PC-3 (cell line): ENCODE results near the gene CSMD2. TPM values are rescaled to one million over a fixed set of nuclear protein-coding genes. Genes with fewer than 3 reads are reported as not detected.

Experiments used
- ATAC-seq: fragments of 200-7000 bp; cut with Tn5 transposase; 2 replicates; pipeline ENCODE4 v1.9.1; 2020; ENCODE audit warnings: mild to moderate bottlenecking, moderate library complexity
- BruUV-seq: library from RNA; stranded (reverse); fragments of 400-500 nt; replicated peaks from 2 replicates; lab custom pipeline; 2021; lab: Mats Ljungman, UMichigan
- CTCF ChIA-PET: fragments of 300-600 bp; sonication (Branson Sonifier 250); formaldehyde crosslinking; loops from one replicate; lab custom pipeline; 2022; ENCODE audit warnings: antibody characterized with exemption; lab: Charles Lee
- POLR2A ChIA-PET: fragments of 300-600 bp; sonication (Branson Sonifier 250); formaldehyde crosslinking; loops from one replicate; lab custom pipeline; 2022; ENCODE audit warnings: antibody characterized with exemption; ENCODE audit not compliant: unreplicated experiment; lab: Charles Lee
- DNase-seq: peaks from one replicate; pipeline ENCODE4 v3.0.0-alpha.2; 2015
- H2AFZ ChIP-seq: fragments of 300-600 bp; sonication (generic); 2 replicates; pipeline ENCODE4 v1.6.0; 2016; ENCODE audit warnings: antibody characterized with exemption, low read length
- H3F3A ChIP-seq: fragments of 300-600 bp; sonication (generic); one replicate; pipeline ENCODE4 v1.6.0; 2017; ENCODE audit warnings: antibody characterized with exemption, low read length, control low read depth, mild to moderate bottlenecking; ENCODE audit not compliant: unreplicated experiment
- H3K27ac ChIP-seq: fragments of 300-600 bp; sonication (generic); 2 replicates; pipeline ENCODE4 v1.5.1; 2016; ENCODE audit warnings: mild to moderate bottlenecking, low read length
- H3K27me3 ChIP-seq: fragments of 300-600 bp; sonication (generic); 2 replicates; pipeline ENCODE4 v1.6.1; 2016; ENCODE audit warnings: low read length, mixed read lengths
- H3K36me3 ChIP-seq: fragments of 300-600 bp; sonication (generic); 2 replicates; pipeline ENCODE4 v1.6.1; 2016; ENCODE audit warnings: low read depth, mixed run types, low read length, mixed read lengths
- H3K4me1 ChIP-seq: fragments of 300-600 bp; sonication (generic); 2 replicates; pipeline ENCODE4 v1.5.1; 2016; ENCODE audit warnings: low read length; ENCODE audit not compliant: insufficient read depth
- H3K4me2 ChIP-seq: fragments of 300-600 bp; sonication (generic); 2 replicates; pipeline ENCODE4 v1.6.0; 2016; ENCODE audit warnings: low read length
- H3K4me3 ChIP-seq: fragments of 300-600 bp; sonication (generic); 2 replicates; pipeline ENCODE4 v1.5.1; 2016; ENCODE audit warnings: mild to moderate bottlenecking, low read length, mixed read lengths
- H3K79me2 ChIP-seq: fragments of 300-600 bp; sonication (generic); 2 replicates; pipeline ENCODE4 v1.6.1; 2017; ENCODE audit warnings: low read length, mixed read lengths
- H3K9ac ChIP-seq: fragments of 300-600 bp; sonication (generic); 2 replicates; pipeline ENCODE4 v1.6.0; 2016; ENCODE audit warnings: mild to moderate bottlenecking, low read length
- H3K9me2 ChIP-seq: fragments of 300-600 bp; sonication (generic); replicated peaks from 2 replicates; pipeline ENCODE4 v1.6.1; 2016; ENCODE audit warnings: mixed run types, low read length, mixed read lengths
- H3K9me3 ChIP-seq: fragments of 300-600 bp; sonication (generic); 2 replicates; pipeline ENCODE4 v1.6.1; 2016; ENCODE audit warnings: low read length, mixed read lengths
- H4K20me1 ChIP-seq: fragments of 300-600 bp; sonication (generic); 2 replicates; pipeline ENCODE4 v1.6.1; 2016; ENCODE audit warnings: low read length, mixed read lengths
- EZH2 ChIP-seq: fragments of 300-600 bp; sonication (generic); IDR thresholded peaks from one replicate; pipeline ENCODE4 v1.6.1; 2017; ENCODE audit warnings: antibody characterized with exemption, mild to moderate bottlenecking, low read length; ENCODE audit not compliant: unreplicated experiment
- EZH2phosphoT487 ChIP-seq: fragments of 300-600 bp; sonication (generic); IDR thresholded peaks from 2 replicates; pipeline ENCODE4 v1.6.1; 2018; ENCODE audit warnings: mild to moderate bottlenecking, antibody characterized with exemption, low read length, borderline replicate concordance
- intact Hi-C: fragments of 100-400 bp; cut with micrococcal nuclease; formaldehyde crosslinking; loops from 2 replicates; pipeline ENCODE4 v1.9.0; 2023
- total RNA-seq: library from RNA; depleted of rRNA; stranded (reverse); fragments of >200 nt; gene quantifications from 2 replicates; pipeline ENCODE4 v1.2.3, GENCODE V29; 2014
- TF ChIP-seq, protein P1 (sequence below): fragments of 300-600 bp; sonication (generic); conservative IDR thresholded peaks from 2 replicates; pipeline ENCODE4 v1.5.1; 2017; ENCODE audit warnings: antibody characterized with exemption, low read depth, mild to moderate bottlenecking, low read length

Gene CSMD2
- total RNA-seq, 1 experiment from 2014 or later = not detected

DNA sequence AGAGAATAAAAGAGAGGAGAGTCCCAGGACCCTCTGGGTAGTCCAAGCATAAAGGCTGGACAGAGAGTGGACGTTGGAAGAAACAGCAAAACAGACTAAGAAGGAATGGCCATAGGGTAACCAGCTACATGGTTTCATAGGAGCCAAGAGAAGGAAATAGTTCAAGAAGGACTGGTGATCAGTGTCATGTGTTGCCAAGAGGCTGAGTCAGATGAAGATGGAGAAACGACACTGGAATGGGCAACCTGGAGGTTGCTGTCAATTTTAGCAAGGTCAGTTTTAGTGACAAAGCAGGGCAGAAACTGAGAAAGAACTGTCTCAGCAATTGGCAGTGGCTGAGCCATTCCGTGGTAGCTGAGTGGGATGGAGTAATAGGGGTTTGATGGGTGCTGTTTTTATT, 259.8 kb downstream of the CSMD2 start:
- no peak for ATAC-seq
- H3K4me2 ChIP-seq = no peak overlapping the region
- no peak overlapping the region for H3K9ac ChIP-seq
- no peaks in the 10 kb centered on the region for H3F3A ChIP-seq
- no peaks in the 10 kb centered on the region for H3K9me2 ChIP-seq
- BruUV-seq = no TSS peak
- intact Hi-C loops = no loop called here
- no peaks in the 10 kb centered on the region for H3K4me1 ChIP-seq
- no peaks in the 10 kb centered on the region for H3K36me3 ChIP-seq
- H3K4me3 ChIP-seq = no peak overlapping the region
- H4K20me1 ChIP-seq = no peaks in the 10 kb centered on the region
- no peak for TF ChIP-seq EZH2phosphoT487
- TF ChIP-seq, protein P1, sequence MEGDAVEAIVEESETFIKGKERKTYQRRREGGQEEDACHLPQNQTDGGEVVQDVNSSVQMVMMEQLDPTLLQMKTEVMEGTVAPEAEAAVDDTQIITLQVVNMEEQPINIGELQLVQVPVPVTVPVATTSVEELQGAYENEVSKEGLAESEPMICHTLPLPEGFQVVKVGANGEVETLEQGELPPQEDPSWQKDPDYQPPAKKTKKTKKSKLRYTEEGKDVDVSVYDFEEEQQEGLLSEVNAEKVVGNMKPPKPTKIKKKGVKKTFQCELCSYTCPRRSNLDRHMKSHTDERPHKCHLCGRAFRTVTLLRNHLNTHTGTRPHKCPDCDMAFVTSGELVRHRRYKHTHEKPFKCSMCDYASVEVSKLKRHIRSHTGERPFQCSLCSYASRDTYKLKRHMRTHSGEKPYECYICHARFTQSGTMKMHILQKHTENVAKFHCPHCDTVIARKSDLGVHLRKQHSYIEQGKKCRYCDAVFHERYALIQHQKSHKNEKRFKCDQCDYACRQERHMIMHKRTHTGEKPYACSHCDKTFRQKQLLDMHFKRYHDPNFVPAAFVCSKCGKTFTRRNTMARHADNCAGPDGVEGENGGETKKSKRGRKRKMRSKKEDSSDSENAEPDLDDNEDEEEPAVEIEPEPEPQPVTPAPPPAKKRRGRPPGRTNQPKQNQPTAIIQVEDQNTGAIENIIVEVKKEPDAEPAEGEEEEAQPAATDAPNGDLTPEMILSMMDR = no peak
- no peak for TF ChIP-seq EZH2
- no peak for DNase-seq
- H2AFZ ChIP-seq = no peak overlapping the region
- ChIA-PET POLR2A (no interaction called here), CTCF (no interaction called here)
- no peaks in the 10 kb centered on the region for H3K27me3 ChIP-seq
- no peak overlapping the region for H3K27ac ChIP-seq
- no peaks in the 10 kb centered on the region for H3K9me3 ChIP-seq
- H3K79me2 ChIP-seq = no peaks in the 10 kb centered on the region

DNA sequence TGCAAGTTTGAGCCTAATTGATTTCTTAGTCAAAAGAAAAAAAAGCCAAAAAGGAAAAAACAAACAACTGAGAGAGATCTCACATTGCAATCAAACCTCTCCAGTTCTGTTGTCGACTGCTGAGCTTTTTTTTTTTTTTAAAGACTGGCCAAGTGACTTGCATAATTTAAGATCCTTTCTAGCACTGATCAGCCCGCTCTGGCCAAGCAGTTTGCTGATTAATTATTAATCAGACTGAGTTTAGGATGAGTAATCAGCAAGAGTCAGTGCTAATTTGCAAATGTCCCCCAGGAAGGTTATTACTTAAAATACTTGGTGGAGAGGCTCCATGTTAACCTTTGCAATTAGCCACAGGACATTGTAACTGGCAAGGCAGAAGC, 261.8 kb downstream of the CSMD2 start:
- no peak for DNase-seq
- no peak overlapping the region for H3K4me2 ChIP-seq
- TF ChIP-seq EZH2 = no peak
- TF ChIP-seq, protein P1 = no peak
- TF ChIP-seq EZH2phosphoT487 = no peak

DNA sequence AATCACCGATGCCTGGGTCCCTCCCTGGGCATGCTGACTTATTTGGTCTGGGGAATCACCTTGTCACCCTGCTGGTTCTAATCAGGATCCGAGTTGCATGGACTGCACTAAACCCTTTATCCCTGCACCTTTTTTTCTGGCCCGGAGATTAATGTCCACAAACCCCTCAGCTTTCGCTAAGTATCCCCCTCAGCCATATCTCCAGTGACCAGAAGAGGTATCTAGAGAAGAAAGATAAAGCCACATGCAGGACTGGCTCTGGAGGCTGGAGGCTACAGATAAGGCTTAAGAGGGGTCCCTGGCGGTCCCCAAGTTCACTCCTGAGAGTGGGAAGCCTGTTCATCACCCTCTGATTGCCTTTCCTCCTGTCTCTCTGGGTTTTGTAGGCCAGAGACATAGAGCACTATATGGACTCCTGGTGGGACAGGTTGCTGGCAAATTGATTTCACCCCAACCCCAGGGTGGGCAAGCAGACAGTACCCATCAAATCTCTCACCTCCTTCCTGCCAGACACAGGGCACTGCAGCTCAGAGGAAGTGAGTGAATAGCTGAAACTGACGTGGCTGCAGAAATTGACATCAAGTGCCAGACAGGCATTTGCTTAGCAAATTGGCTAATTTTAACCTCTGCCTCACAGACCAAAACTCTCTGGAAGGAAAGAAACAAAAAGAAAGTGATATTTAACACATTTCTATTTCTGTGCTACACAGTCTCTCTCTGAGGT, 262.4 kb downstream of the CSMD2 start:
- no peak for DNase-seq

More for the DNA sequence above, 261.8 kb downstream of the CSMD2 start:
- intact Hi-C loops = no loop called here
- no peaks in the 10 kb centered on the region for H4K20me1 ChIP-seq
- H2AFZ ChIP-seq = no peak overlapping the region
- CTCF ChIA-PET = no interaction called here
- no peaks in the 10 kb centered on the region for H3K36me3 ChIP-seq
- no peaks in the 10 kb centered on the region for H3K79me2 ChIP-seq
- no peak overlapping the region for H3K27ac ChIP-seq
- POLR2A ChIA-PET = no interaction called here
- ATAC-seq = no peak
- no peak overlapping the region for H3K4me3 ChIP-seq
- H3F3A ChIP-seq = no peaks in the 10 kb centered on the region
- no peaks in the 10 kb centered on the region for H3K9me2 ChIP-seq
- no peak overlapping the region for H3K9ac ChIP-seq
- BruUV-seq = no TSS peak
- no peaks in the 10 kb centered on the region for H3K27me3 ChIP-seq
- no peaks in the 10 kb centered on the region for H3K9me3 ChIP-seq
- H3K4me1 ChIP-seq = no peaks in the 10 kb centered on the region

More for the DNA sequence above, 262.4 kb downstream of the CSMD2 start:
- H3F3A ChIP-seq = no peaks in the 10 kb centered on the region
- POLR2A ChIA-PET = no interaction called here
- no peak overlapping the region for H3K4me3 ChIP-seq
- no TSS peak for BruUV-seq
- H3K4me2 ChIP-seq = no peak overlapping the region
- H3K79me2 ChIP-seq = no peaks in the 10 kb centered on the region
- CTCF ChIA-PET = no interaction called here
- no peaks in the 10 kb centered on the region for H3K4me1 ChIP-seq
- no peaks in the 10 kb centered on the region for H3K36me3 ChIP-seq
- H3K27me3 ChIP-seq = no peaks in the 10 kb centered on the region
- intact Hi-C loops = no loop called here
- H4K20me1 ChIP-seq = no peaks in the 10 kb centered on the region
- TF ChIP-seq EZH2phosphoT487 = no peak
- no peak for TF ChIP-seq EZH2
- TF ChIP-seq, protein P1 = no peak
- H3K9me3 ChIP-seq = no peaks in the 10 kb centered on the region
- H3K27ac ChIP-seq = no peak overlapping the region
- no peaks in the 10 kb centered on the region for H3K9me2 ChIP-seq
- H3K9ac ChIP-seq = no peak overlapping the region
- ATAC-seq = no peak
- no peak overlapping the region for H2AFZ ChIP-seq
